ENCODE results near the gene MAOA. TPM values are rescaled to one million over a fixed set of nuclear protein-coding genes. Genes with fewer than 3 reads are reported as not detected.

The MAOA gene
- total and polyA plus RNA-seq, 2 donors (not counting 1 experiment from before 2014, with no cell fraction given) = 0.05 TPM; not detected in 1

GRCh38 chrX:43744284-43744683 lies 88.2 kb downstream of the MAOA start:
- Histone ChIP-seq H3K4me2 (replicated peaks; ENCODE audit: low read depth, low read length, poor library complexity, severe bottlenecking) (no peak overlapping the region), H3K9me3 (ENCODE audit: control extremely low read depth in 1 of 3, control insufficient read depth in 2 of 3, insufficient read depth in 1 of 3, low read length in 2 of 3) (no peaks in the 10 kb centered on the region), H2AFZ (ENCODE audit: insufficient read depth, low read depth, low read length, poor library complexity, severe bottlenecking) (no peak overlapping the region), H3K4me1 (ENCODE audit: control insufficient read depth in 2 of 2, insufficient read depth in 2 of 2, low read length in 2 of 2) (no peaks in the 10 kb centered on the region), H3K27ac (ENCODE audit: low read length in 2 of 2) (no peak overlapping the region), H3K27me3 (replicated peaks in 1 of 4; ENCODE audit: control extremely low read depth in 1 of 4, control insufficient read depth in 3 of 4, insufficient read depth in 4 of 4, low read length in 3 of 4) (no peaks in the 10 kb centered on the region), H3K36me3 (replicated peaks in 1 of 2; ENCODE audit: control extremely low read depth in 1 of 2, control insufficient read depth in 1 of 2, extremely low read depth in 1 of 2, insufficient read depth in 2 of 2, low read length in 1 of 2) (no peaks in the 10 kb centered on the region), H3K79me2 (ENCODE audit: control insufficient read depth, insufficient read depth, low read length) (no peaks in the 10 kb centered on the region), H3K4me3 (ENCODE audit: control extremely low read depth in 1 of 5, extremely low read depth in 1 of 5, insufficient read depth in 1 of 5, low read depth in 2 of 5, low read length in 4 of 5) (no peak overlapping the region), H3K9ac (ENCODE audit: low read length) (no peak overlapping the region), H4K20me1 (ENCODE audit: control insufficient read depth, insufficient read depth, low read length, poor library complexity, severe bottlenecking) (no peaks in the 10 kb centered on the region)
- no peak for ATAC-seq (ENCODE audit: low read depth)
- Mint-ChIP-seq H3K4me3 (no peak overlapping the region), H3K27me3 (no peaks in the 10 kb centered on the region), H3K27ac (no peak overlapping the region), H3K9me3 (ENCODE audit: insufficient read depth) (no peaks in the 10 kb centered on the region), H3K4me1 (no peaks in the 10 kb centered on the region)
- TF ChIP-seq CTCF (IDR thresholded peaks at IDR 0.05) (no peak), EZH2 (IDR thresholded peaks at IDR 0.05; ENCODE audit: borderline replicate concordance, insufficient read depth, low read depth, low read length, poor library complexity, severe bottlenecking) (no peak)
- intact Hi-C loops (cut with micrococcal nuclease) = no loop called here
- 93% methylated on average over 2 of the region's 3 CpGs for WGBS (ENCODE audit: insufficient coverage)
- POLR2A ChIA-PET = no interaction called here
- CTCF ChIA-PET = no interaction called here
- DNase-seq = no peak

- POLR2A ChIA-PET = no interaction called here
- H3K27ac Mint-ChIP-seq = no peak overlapping the region
- no peak overlapping the region for H3K9ac ChIP-seq (ENCODE audit: low read length)
- H3K27me3 Mint-ChIP-seq = no peaks in the 10 kb centered on the region
- H2AFZ ChIP-seq (ENCODE audit: insufficient read depth, low read depth, low read length, poor library complexity, severe bottlenecking) = no peak overlapping the region
- no peaks in the 10 kb centered on the region for H3K27me3 ChIP-seq (replicated peaks in 1 of 4; ENCODE audit: control extremely low read depth in 1 of 4, control insufficient read depth in 3 of 4, insufficient read depth in 4 of 4, low read length in 3 of 4)
- H3K36me3 ChIP-seq (replicated peaks in 1 of 2; ENCODE audit: control extremely low read depth in 1 of 2, control insufficient read depth in 1 of 2, extremely low read depth in 1 of 2, insufficient read depth in 2 of 2, low read length in 1 of 2) = no peaks in the 10 kb centered on the region
- no peak for DNase-seq
- H3K4me1 ChIP-seq (ENCODE audit: control insufficient read depth in 2 of 2, insufficient read depth in 2 of 2, low read length in 2 of 2) = peaks cover 0 to 3% of the 10 kb centered on the region in 2 donors
- H3K9me3 Mint-ChIP-seq (ENCODE audit: insufficient read depth) = no peaks in the 10 kb centered on the region
- TF ChIP-seq CTCF (IDR thresholded peaks at IDR 0.05) (no peak), EZH2 (IDR thresholded peaks at IDR 0.05; ENCODE audit: borderline replicate concordance, insufficient read depth, low read depth, low read length, poor library complexity, severe bottlenecking) (no peak)
- CTCF ChIA-PET = no interaction called here
- no peak overlapping the region for H3K4me3 Mint-ChIP-seq
- H3K4me2 ChIP-seq (replicated peaks; ENCODE audit: low read depth, low read length, poor library complexity, severe bottlenecking) = no peak overlapping the region
- H4K20me1 ChIP-seq (ENCODE audit: control insufficient read depth, insufficient read depth, low read length, poor library complexity, severe bottlenecking) = no peaks in the 10 kb centered on the region
- no peaks in the 10 kb centered on the region for H3K79me2 ChIP-seq (ENCODE audit: control insufficient read depth, insufficient read depth, low read length)
- H3K4me1 Mint-ChIP-seq = no peaks in the 10 kb centered on the region
- ATAC-seq (ENCODE audit: low read depth) = no peak
- no peaks in the 10 kb centered on the region for H3K9me3 ChIP-seq (ENCODE audit: control extremely low read depth in 1 of 3, control insufficient read depth in 2 of 3, insufficient read depth in 1 of 3, low read length in 2 of 3)
- H3K27ac ChIP-seq (ENCODE audit: low read length in 2 of 2) = no peak overlapping the region
- no peak overlapping the region for H3K4me3 ChIP-seq (ENCODE audit: control extremely low read depth in 1 of 5, extremely low read depth in 1 of 5, insufficient read depth in 1 of 5, low read depth in 2 of 5, low read length in 4 of 5)
- intact Hi-C loops (cut with micrococcal nuclease) = no loop called here
- 100% methylated on average over 1 of the region's 6 CpGs for WGBS (ENCODE audit: insufficient coverage)
Observed at GRCh38 chrX:43745938-43746721, 90.0 kb downstream of the MAOA start.
